GM18520 (cell line): Measurements from ENCODE around the gene AGR2.
"Not testable (repeated sequence)": the region's sequence is repeated elsewhere in the genome, so short reads cannot be mapped to it uniquely, and the experiment has no call there.

ENCODE experiments used
- ATAC-seq: cut with Tn5 transposase; IDR thresholded peaks from one replicate; pipeline ENCODE4 v1.9.1; 2021; ENCODE audit not compliant: unreplicated experiment

Gene AGR2

DNA sequence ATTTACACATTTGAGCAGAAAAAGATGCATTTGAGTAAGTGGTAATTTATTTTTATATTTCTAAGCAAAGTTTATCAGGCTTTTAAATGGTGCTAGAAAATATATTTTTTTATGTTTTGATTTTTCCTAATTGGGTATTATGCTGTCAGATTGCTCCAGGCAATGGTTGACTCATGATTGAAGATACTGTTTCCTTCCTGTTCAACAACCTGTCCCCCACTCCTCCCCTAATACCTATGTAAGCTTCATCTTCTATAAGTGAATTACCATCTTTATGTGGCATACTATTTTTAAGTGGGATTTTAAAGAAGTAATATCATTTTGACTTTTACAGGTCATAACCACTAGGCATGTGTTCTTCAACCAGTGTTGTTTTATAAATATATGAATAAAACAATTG, 29.8 kb downstream of the AGR2 start:
- no peak for ATAC-seq

DNA sequence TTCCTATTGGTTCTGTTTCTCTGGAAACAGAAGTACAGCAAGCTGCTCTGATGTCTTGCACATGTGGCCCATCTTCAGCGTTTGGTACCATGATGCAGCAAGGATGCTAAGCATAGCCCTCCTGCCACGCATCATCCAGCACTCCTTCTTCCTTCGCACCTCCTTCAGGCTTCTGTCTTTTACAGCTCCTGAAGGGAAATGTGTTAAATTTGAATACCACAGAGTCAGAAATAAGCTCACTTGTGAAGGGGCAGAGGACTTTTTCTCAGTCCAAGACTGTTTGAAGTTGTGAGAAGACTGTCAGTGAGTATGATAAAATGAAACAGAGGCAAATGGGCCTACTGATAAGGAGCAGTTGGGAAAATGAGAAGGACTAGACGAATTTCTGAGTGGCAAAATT, 30.5 kb downstream of the AGR2 start:
- ATAC-seq, result no peak

DNA sequence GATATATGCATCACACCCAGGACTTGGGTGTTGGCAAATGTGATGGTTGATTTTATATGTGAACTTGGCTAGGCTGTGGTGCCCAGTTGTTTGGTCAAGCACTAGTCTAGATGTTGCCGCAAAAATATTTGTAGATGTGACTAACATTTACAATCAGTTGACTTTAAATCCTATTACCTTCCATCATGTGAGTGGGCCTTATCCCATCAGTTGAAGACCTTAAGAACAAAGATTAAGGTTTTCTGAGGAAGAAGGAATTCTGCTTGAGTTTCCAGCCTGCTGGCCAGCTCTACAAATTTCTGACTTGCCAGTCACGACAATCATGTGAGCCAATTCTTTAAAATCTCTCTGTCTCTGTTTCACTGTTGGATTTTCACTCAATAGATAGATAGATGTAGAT, 30.9 kb downstream of the AGR2 start:
- ATAC-seq, result no peak

DNA sequence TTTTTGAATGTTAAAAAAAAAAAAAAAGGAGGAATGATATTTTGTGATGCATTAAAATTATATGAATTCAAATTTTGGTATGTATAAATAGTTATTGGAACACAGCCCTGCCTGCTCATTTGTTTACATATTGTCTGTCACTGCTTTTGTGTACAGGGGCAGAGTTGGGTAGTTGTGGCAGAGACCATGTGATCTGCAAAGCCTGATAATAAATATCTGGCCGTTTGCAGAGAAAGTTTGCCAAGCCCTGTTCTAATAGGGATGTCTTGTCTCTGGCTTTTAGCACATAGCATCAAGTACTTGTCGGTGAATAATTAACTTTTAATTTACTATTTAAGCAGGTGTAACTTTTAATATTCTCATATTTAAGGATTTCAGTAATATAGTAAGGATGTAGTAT, 31.5 kb downstream of the AGR2 start:
- no peak for ATAC-seq

DNA sequence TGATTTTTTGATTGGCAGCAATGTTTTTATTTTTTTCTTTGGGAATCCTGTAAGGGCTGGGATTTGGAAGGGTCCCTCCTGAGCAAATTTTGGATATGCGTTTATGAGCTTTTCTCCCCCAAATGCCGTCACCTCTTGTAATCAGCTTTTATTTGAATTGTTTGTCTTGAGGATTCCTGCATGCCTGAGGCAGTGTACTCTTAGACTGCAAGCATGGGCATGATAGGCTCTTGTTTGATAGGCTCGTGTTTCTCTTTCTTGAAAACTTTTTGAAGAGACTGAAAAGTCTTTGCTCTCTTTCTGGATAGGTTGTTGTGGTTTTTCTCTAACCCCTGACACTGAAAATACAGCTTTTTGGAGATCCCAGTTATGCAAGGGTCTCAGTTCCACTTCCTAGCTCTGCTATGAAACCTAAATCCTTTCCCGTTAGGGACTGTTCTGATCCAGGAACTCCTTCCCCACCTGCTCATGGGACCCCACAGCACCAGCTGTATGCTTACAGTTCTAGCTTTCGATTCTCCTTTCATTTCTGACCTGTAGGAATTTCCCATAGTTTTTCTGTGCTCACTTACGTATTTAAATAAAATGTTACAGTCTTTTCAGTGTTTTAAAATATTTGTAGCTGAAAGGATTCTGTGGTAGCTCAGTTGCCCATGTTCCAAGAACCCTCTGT, 34.0 kb downstream of the AGR2 start:
- no peak for ATAC-seq

DNA sequence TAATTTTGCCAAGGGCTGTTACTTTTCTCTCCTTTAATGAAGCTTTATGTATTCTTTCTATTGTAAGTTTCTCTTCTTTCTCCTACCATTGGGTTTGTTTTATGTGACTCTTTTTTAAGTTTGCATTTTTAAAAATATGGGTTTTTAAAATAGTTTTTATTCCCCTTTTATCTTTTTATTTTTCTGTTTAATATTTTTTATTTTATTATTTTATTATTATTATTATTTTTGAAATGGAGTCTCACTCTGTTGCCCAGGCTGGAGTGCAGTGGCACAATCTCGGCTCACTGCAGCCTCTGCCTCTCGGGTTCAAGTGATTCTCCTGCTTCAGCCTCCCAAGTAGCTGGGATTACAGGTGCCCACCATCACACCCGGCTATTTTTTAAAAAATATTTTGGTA, 34.8 kb downstream of the AGR2 start:
- not testable (repeated sequence) for ATAC-seq

DNA sequence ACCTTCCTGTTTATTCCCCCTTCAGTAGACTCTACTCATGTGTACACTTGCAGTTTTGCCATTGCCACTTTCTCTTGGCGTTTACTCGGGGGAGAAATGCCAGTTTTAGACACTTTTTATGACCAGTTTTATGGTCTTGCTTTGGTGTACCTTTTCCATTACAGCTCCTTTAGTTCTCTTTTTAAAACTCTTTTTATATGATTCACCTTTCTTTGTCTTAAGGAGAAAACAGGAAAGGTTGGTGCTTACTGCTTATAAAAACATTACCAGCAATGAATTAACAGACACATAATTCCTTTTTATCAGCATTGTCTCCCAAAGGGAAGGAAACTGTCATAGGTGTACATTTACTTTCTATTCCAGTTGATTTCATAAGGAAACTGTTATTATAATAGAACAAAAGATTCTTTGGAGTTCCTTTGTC, 39.4 kb downstream of the AGR2 start:
- no peak for ATAC-seq

DNA sequence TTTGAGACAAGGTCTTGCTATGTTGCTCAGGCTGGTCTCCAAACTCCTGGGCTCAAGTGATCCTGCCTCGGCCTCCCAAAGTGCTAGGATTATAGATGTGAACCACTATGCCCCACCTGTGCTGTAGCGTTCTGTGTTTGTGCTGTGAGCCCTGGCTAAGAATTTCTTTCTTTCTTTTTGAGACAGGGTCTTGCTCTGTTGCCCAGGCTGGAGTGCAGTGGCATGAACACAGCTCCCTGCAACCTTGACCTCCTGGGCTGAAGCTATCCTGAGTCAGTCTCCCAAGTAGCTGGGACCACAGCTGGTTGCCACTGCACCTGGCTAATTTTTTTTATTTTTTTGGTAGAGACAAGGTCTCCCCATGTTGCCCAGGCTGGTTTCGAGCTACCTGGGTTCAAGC, 39.9 kb downstream of the AGR2 start:
- no peak for ATAC-seq

DNA sequence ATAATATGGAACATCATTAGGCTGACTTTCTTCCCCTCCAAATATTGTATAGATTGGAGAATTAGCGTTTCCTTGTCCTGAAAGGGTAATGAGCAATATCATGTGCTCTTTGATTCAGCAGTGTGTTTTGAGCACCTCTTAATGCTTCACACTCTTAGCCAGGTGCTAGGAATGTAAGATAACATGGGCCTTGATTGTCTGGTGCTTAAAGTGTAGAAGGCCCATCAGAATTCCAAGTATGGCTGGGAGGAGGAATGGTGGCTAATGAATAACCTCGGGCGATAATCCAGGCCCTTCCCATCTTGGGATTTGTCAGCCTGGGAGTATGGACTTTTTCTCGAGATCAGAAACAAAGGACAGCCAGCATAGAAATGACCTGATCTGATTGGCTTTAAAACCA, 42.6 kb downstream of the AGR2 start:
- ATAC-seq, result no peak

DNA sequence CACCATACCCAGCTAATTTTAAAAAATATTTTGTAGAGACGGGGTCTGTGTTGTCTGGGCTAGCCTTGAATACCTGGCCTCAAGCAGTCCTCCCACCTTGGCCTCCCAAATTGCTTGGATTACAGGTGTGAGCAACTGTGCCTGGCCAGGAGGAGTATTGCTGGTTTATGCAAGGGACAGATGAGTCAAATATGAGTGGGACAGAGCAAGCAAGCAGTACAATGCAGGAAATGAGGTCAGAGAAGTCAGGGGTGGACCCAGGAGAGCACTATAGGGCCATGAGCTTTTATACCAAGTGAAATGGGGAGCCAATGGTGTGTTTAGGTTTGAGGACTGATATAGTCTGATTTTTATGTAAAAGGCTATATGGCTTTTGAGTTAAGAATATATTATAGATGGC, 45.0 kb downstream of the AGR2 start:
- no peak for ATAC-seq

DNA sequence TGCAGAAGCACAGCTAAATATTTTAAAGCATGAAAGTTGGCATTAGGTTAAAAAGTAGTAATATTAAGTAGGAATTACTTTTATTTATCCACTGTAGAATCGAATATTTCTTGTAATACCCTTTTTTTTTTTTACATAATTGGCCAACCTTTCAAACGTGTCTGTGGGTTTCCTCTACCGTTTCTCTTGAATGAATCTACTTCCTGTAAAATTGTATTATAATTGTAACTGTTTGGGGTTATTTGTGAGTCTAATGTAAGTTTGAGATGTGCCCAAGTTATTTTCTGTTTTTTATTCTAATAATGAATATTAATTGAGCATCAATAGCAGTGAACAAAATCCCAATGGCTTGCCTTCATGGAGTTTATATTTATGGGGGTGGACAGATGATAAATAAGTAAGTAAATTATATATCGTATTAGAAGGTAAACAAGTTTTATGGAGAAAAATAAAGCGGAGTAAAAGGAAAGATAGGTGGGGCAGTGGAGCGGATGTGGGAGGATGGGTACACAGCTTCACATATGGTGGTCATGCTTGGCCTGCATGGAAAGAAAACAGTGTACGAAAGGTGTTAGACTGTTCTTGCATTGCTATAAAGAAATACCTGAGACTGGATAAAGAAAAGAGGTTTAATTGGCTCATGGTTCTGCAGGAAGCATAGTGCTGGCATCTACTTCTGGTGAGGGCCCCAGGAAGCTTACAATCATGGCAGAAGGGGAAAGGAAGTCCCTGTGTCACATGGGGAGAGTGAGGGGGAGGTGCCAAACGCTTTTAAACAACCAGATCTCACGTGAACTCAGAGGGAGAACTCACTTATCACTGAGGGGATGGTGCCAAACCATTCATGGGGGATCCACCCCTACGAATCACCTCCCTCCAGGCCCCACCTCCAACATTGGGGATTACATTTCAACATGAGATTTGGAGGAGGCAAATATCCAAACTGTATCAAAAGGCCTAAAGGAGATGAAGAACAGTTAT, 45.9 kb downstream of the AGR2 start:
- ATAC-seq, result no peak

DNA sequence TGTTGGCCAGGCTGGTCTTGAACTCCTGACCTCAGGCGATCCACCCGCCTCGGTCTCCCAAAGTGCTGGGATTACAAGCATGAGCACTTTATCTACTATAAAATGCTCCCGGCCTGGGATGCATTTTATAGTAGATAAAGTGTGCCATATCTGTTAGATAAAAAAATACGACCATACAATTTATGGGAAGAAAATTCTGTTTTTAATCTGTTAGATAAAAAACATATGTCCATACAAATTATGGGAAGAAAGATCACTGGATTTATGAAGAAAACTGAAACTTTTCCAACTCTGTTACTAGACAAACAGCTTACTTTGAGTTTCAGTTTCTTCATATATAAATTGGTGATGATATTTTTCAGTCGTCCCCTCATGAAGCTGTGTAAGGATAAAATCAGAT, 46.8 kb downstream of the AGR2 start:
- ATAC-seq, result no peak

DNA sequence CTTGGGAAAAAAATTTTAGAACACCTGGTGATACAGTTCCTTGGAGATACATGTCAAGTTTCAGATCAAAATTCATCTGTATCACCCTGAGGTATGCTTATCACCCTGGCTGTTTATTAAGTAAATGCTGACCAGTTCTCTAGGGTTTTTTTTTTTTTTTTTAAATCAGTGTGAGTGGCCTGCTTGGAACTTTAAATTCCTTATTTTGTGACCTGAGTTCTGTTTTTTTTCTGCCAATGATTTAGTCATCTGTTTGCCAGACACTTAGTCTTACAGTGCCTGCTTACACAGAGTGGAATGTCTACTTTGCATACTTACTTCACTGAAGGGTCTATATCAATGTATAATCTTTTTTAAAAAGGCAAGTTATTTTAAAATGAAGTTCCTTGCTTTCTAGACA, 49.4 kb downstream of the AGR2 start:
- no peak for ATAC-seq

DNA sequence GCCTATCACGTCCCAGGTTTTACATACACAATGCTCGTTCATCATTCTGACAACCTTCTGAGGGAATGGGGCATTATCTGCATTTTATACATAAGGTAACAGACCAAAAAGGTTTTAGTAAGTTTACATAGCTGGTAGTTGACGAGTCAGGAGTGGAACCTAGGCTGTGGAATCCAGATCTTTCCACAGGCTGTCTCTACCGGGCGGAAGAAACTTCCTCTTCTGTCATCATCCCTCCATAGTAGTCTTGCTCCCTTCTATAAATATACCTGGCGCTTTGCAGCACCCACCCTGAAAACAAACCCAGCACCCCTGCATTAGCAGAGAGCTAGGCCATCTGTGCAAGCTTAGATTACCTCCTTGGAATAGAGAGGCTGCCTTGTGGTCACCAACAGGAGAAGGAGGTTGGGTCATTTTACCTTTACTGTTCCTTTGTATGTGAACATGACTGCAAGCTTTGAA, 49.9 kb downstream of the AGR2 start:
- ATAC-seq, result no peak

DNA sequence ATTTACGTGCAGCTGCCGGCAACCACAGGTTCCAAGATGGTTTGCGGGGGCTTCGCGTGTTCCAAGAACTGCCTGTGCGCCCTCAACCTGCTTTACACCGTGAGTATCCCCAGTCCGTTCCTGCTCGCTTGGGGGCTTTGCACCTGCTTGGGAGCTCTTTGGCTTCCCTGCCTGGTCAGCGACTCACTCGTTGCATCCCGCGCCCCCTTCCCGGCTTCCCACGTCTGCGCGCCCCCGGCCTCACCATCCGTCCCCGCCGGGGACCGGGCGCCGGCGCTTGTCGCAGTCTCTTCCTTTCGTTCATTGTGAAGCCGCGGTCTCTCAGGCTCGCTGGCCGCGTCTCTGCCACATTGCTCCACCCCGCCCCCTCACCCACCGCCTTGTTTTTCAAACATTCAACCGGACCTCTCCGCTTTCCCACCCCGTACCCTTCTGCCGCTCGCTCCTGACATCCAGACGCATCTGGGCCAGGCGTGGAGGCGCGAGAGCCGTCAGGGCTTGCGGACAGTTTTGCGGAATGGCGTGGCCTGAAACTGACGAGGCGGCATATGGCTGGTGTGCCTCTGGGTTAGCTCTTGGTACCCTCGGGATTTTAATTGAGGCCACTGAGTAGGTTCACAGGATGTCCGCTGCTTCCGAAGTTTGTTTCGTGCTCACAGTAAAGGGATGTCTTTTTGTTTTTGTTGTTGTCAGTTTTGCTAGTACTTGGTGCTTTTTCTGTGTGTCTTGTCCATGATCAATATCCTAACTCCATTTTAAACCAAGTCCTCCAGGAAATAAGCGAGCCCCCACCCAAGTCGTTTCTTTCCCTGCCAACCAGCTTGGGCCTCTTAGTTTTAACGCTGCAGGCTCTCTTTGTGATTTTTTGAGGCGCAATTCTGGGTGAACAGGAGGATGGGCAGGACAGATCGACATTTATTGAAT, 50.6 kb downstream of the AGR2 start:
- no peak for ATAC-seq

DNA sequence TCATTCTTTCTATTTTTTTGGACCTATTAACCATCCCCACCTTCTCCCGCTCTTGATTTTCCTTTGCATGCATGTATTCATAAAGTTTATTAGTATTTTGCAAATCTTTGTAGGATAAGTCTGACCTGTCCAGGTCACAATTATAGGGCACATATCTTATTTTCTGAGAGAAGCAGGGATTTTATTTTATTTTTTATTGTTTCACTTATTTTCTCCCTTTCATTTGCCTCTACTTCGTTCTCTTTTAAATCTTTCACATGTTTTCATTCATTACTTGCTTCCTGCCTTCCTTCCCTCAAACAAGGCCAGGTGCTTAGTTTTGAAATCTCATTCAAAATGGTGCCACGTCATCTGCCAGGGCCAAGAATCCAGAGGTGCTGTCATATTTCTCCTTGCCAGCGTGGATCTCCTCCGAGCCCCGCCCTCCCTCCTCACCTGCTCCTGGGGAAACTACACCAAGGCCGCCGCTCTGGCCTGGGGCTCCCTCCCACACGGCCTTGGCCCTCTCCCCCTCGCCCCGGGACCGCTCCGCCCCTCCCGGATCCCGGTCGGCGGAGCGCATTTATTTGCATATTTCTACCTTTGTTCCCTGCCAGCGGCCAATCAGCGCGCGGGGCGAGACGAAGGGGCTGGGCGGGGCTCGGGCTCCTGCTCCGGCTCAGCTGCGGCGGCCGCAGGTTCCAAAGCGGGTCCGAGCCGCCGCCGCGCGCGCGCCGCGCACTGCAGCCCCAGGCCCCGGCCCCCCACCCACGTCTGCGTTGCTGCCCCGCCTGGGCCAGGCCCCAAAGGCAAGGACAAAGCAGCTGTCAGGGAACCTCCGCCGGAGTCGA, 51.5 kb downstream of the AGR2 start, which contains the start of gene TSPAN13:
TSS of gene TSPAN13 (plus strand) at position 654 of the 830 bp plus-strand sequence. CDS start 213 bp downstream, outside the sequence.
- ATAC-seq, result peak; percentile 56

DNA sequence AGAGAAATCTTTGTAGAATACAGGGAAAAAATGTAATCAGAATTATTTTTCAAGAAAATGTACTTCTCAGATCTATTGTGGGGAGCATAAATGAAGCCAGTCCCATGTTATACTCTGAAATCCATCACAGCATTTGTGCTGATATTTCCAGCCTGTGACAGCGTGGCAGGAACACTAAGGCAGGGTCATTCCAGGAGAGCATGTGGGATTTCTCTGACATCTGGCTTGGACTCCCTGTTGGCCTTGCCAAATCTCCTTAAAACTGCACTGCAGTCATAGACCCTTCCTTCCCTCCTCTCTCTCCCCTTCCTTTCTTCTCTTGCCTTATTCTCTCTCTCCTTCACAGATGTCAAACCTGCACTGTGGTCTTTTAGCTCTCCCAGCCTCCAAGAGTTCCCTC, 57.7 kb downstream of the AGR2 start:
- no peak for ATAC-seq

DNA sequence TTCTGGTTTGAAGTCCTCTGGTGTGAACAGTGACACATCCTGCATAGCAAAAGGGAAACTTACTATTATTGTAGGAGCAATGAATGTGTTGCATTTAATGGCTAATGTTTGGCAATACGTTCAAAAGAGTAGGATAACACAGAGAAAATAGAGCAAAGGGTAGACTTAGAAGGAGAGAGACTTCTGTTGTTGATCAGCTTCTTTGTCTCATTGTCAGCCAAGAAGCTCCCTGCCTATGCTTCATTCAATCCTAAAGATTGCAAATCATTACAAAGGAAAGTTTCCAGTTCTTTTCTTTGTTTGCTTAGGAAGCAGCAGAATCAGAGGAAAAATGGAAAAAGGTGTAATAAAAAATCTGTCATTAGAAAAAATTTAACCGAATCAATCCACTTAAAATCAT, 59.2 kb downstream of the AGR2 start:
- ATAC-seq, result no peak

DNA sequence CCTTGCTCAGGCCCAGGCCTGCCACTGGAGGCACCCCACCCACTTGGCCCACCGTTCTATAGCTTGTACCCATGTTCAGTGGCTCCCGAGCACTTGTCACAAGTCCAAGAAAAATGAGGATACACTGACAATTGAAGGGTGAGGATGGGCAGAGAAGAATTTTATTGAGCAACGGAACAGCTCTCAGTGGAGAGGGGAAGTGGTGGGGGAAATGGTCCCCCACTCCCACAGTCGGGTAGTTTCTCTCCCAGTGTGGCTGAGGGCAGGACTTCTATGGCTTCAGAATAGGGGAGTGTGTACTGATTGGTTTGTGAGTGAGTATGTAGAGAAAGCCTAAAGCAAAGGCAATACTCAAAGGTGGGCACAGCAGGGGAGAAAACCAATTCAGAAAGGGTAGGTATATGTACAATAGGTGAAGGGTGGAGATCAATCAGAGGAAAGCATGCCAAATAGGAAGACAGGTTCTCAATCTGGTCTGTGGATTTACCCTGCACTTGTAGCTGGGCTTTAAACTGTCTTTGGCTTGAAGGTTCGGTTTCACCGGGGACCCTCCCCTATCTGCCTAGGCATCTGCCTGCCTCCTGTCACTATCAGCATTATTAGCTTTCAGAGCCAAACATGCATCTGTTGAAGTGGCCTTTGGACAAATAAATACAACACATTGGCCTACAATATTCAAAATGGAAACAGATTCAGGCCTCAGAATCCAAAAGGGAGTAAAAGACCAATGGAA, 60.1 kb downstream of the AGR2 start:
- no peak for ATAC-seq
